Muscle of back (tissue), 11 donors: Measurements from ENCODE around the gene ARRDC1. TPM values are rescaled to one million over a fixed set of nuclear protein-coding genes. Genes with fewer than 3 reads are reported as not detected.

ENCODE experiments used
- DNase-seq, 3 donors: peaks; one replicate each; pipeline versions ENCODE4 v3.0.0 to v3.0.0-alpha.2; 2013
- polyA plus RNA-seq, 10 donors: library from polyadenylated mRNA; unstranded; fragments of 120-200 nt; gene quantifications; one replicate each; pipeline ENCODE4 v1.2.1, GENCODE V29; 2013; ENCODE audit not compliant: insufficient read length in 10 of 10

Gene ARRDC1
- polyA plus RNA-seq, 10 donors: 22.3 to 39.6 (median 33.2) TPM

- no peak for DNase-seq
These were observed 27.0 kb downstream of the ARRDC1 start for GRCh38 chr9:137632230-137633161.

GRCh38 chr9:137634016-137634415 lies 28.5 kb downstream of the ARRDC1 start:
- DNase-seq: no peak

GRCh38 chr9:137638680-137639079 lies 33.2 kb downstream of the ARRDC1 start:
- DNase-seq: no peak

- DNase-seq: no peak
These were observed 34.0 kb downstream of the ARRDC1 start for GRCh38 chr9:137639303-137640051.

GRCh38 chr9:137640862-137641261 lies 35.4 kb downstream of the ARRDC1 start:
- DNase-seq: no peak

- no peak for DNase-seq
These were observed 36.7 kb downstream of the ARRDC1 start for GRCh38 chr9:137642118-137642601.

GRCh38 chr9:137642892-137643291 lies 37.4 kb downstream of the ARRDC1 start:
- DNase-seq: no peak

- DNase-seq: no peak
These were observed 38.4 kb downstream of the ARRDC1 start for GRCh38 chr9:137643921-137644320.

- DNase-seq: no peak
These were observed 39.7 kb downstream of the ARRDC1 start for GRCh38 chr9:137645211-137645610.

- no peak for DNase-seq
These were observed 40.9 kb downstream of the ARRDC1 start for GRCh38 chr9:137646341-137646740.

- no peak for DNase-seq
These were observed 41.7 kb downstream of the ARRDC1 start for GRCh38 chr9:137647096-137647714.

GRCh38 chr9:137648396-137648795 lies 42.9 kb downstream of the ARRDC1 start:
- no peak for DNase-seq

- no peak for DNase-seq
These were observed 44.1 kb downstream of the ARRDC1 start for GRCh38 chr9:137649553-137649952.

- DNase-seq: no peak
These were observed 44.8 kb downstream of the ARRDC1 start for GRCh38 chr9:137650259-137650658.

GRCh38 chr9:137650779-137651178 lies 45.3 kb downstream of the ARRDC1 start:
- no peak for DNase-seq

GRCh38 chr9:137656416-137656815 lies 50.9 kb downstream of the ARRDC1 start:
- no peak for DNase-seq

GRCh38 chr9:137657606-137658005 lies 52.1 kb downstream of the ARRDC1 start:
- DNase-seq: no peak

GRCh38 chr9:137658781-137659180 lies 53.3 kb downstream of the ARRDC1 start:
- DNase-seq: no peak

- DNase-seq: no peak
These were observed 54.7 kb downstream of the ARRDC1 start for GRCh38 chr9:137660144-137660543.

GRCh38 chr9:137663584-137663983 lies 58.1 kb downstream of the ARRDC1 start:
- no peak for DNase-seq

- no peak for DNase-seq
These were observed 59.2 kb downstream of the ARRDC1 start for GRCh38 chr9:137664676-137665075.
